H9 (cell line): ENCODE results near the gene EFS. TPM values are rescaled to one million over a fixed set of nuclear protein-coding genes. Genes with fewer than 3 reads are reported as not detected.

Source experiments
- DNase-seq: peaks from one replicate; pipeline ENCODE4 v3.0.0-alpha.2; 2017
- H2AFZ ChIP-seq: one replicate; pipeline ENCODE4 v1.6.1; 2013; ENCODE audit warnings: mild to moderate bottlenecking, low read length, control low read depth, moderate library complexity
- H2AK5ac ChIP-seq: 2 replicates; pipeline ENCODE4 v1.6.1; 2013; ENCODE audit warnings: low read length, control low read depth, mixed read lengths; ENCODE audit not compliant: insufficient read length
- H2BK120ac ChIP-seq: one replicate; pipeline ENCODE4 v1.6.1; 2013; ENCODE audit warnings: low read depth, mild to moderate bottlenecking, low read length, control low read depth, inconsistent platforms; ENCODE audit not compliant: poor library complexity, severe bottlenecking
- H2BK12ac ChIP-seq: 2 replicates; pipeline ENCODE4 v1.6.1; 2013; ENCODE audit warnings: low read length, control low read depth, mixed read lengths, low read depth; ENCODE audit not compliant: insufficient read length
- H2BK15ac ChIP-seq: 2 replicates; pipeline ENCODE4 v1.6.1; 2013; ENCODE audit warnings: low read depth, low read length, control low read depth
- H2BK20ac ChIP-seq: one replicate; pipeline ENCODE4 v1.6.1; 2013; ENCODE audit warnings: low read depth, mild to moderate bottlenecking, low read length, control low read depth, inconsistent platforms; ENCODE audit not compliant: poor library complexity, severe bottlenecking
- H2BK5ac ChIP-seq: 2 replicates; pipeline ENCODE4 v1.6.1; 2013; ENCODE audit warnings: low read length, control low read depth, mixed read lengths; ENCODE audit not compliant: insufficient read length
- H3K14ac ChIP-seq: 2 replicates; pipeline ENCODE4 v1.6.1; 2013; ENCODE audit warnings: low read length, control low read depth; ENCODE audit not compliant: insufficient read depth
- H3K18ac ChIP-seq: 2 replicates; pipeline ENCODE4 v1.6.1; 2013; ENCODE audit warnings: low read depth, mild to moderate bottlenecking, mixed read lengths, low read length, control low read depth; ENCODE audit not compliant: insufficient read length
- H3K23ac ChIP-seq: 2 replicates; pipeline ENCODE4 v1.6.1; 2013; ENCODE audit warnings: low read length, control low read depth, mixed read lengths, low read depth; ENCODE audit not compliant: insufficient read length
- H3K23me2 ChIP-seq: 2 replicates; pipeline ENCODE4 v1.6.1; 2013; ENCODE audit warnings: low read depth, mild to moderate bottlenecking, mixed read lengths, low read length, control low read depth; ENCODE audit not compliant: insufficient read length, poor library complexity, severe bottlenecking
- H3K27ac ChIP-seq: 2 replicates; pipeline ENCODE4 v1.5.1; 2013; ENCODE audit warnings: low read length, control low read depth, mixed read lengths, low read depth; ENCODE audit not compliant: insufficient read length
- H3K27me3 ChIP-seq: 2 replicates; pipeline ENCODE4 v1.6.1; 2013; ENCODE audit warnings: low read length, control low read depth, inconsistent platforms; ENCODE audit not compliant: insufficient read depth
- H3K4ac ChIP-seq: 2 replicates; pipeline ENCODE4 v1.6.1; 2013; ENCODE audit warnings: low read depth, mild to moderate bottlenecking, control low read depth, inconsistent platforms, low read length, moderate library complexity
- H3K4me1 ChIP-seq: 2 replicates; pipeline ENCODE4 v1.6.1; 2013; ENCODE audit warnings: low read length, control low read depth, inconsistent platforms; ENCODE audit not compliant: insufficient read depth
- H3K4me2 ChIP-seq: 2 replicates; pipeline ENCODE4 v1.6.1; 2013; ENCODE audit warnings: low read length, control low read depth, mixed read lengths; ENCODE audit not compliant: insufficient read length, insufficient read depth
- H3K56ac ChIP-seq: 2 replicates; pipeline ENCODE4 v1.6.1; 2013; ENCODE audit warnings: low read depth, mild to moderate bottlenecking, mixed read lengths, low read length, control low read depth; ENCODE audit not compliant: insufficient read length
- H3K79me1 ChIP-seq: 2 replicates; pipeline ENCODE4 v1.6.1; 2013; ENCODE audit warnings: low read depth, mild to moderate bottlenecking, moderate library complexity, low read length, control low read depth, inconsistent platforms; ENCODE audit not compliant: insufficient read depth, poor library complexity, severe bottlenecking
- H3K79me2 ChIP-seq: 2 replicates; pipeline ENCODE4 v1.6.1; 2013; ENCODE audit warnings: low read length, control low read depth, inconsistent platforms; ENCODE audit not compliant: insufficient read depth
- H3K9ac ChIP-seq: 2 replicates; pipeline ENCODE4 v1.6.1; 2013; ENCODE audit warnings: low read length, control low read depth, mixed read lengths; ENCODE audit not compliant: insufficient read length; ENCODE audit errors: extremely low read depth
- H3K9me3 ChIP-seq: one replicate; pipeline ENCODE4 v1.6.1; 2013; ENCODE audit warnings: low read depth, low read length, inconsistent platforms; ENCODE audit not compliant: control insufficient read depth
- H3T11ph ChIP-seq: one replicate; pipeline ENCODE4 v1.6.1; 2013; ENCODE audit warnings: mild to moderate bottlenecking, low read length, control low read depth, inconsistent platforms
- H4K20me1 ChIP-seq: one replicate; pipeline ENCODE4 v1.6.1; 2013; ENCODE audit not compliant: control insufficient read depth, insufficient read length, insufficient read depth
- H4K5ac ChIP-seq: 2 replicates; pipeline ENCODE4 v1.6.1; 2013; ENCODE audit warnings: low read depth, mild to moderate bottlenecking, mixed read lengths, low read length, control low read depth; ENCODE audit not compliant: insufficient read length
- H4K8ac ChIP-seq: replicated peaks from 2 replicates; pipeline ENCODE4 v1.6.1; 2013; ENCODE audit warnings: low read length, control low read depth, mixed read lengths, low read depth; ENCODE audit not compliant: insufficient read length
- H4K91ac ChIP-seq: 2 replicates; pipeline ENCODE4 v1.6.1; 2013; ENCODE audit warnings: low read depth, mild to moderate bottlenecking, moderate library complexity, mixed read lengths, low read length, control low read depth; ENCODE audit not compliant: insufficient read length
- H3K27ac Mint-ChIP-seq, 3 experiments: 2 replicates in 2 of 3; 3 replicates in 1 of 3; pipeline ENCODE4 v1.8.0; 2020 to 2021; ENCODE audit warnings: mixed read lengths in 3 of 3, mild to moderate bottlenecking in 1 of 3, moderate library complexity in 1 of 3
- H3K27me3 Mint-ChIP-seq: 2 replicates; pipeline ENCODE4 v1.8.0; 2021; ENCODE audit warnings: low read depth, mild to moderate bottlenecking, moderate library complexity, mixed read lengths
- H3K36me3 Mint-ChIP-seq, 3 experiments: 2 replicates in 2 of 3; 3 replicates in 1 of 3; pipeline ENCODE4 v1.8.0; 2020 to 2021; ENCODE audit warnings: low read depth in 3 of 3, mixed read lengths in 3 of 3; ENCODE audit not compliant: insufficient read depth in 1 of 3
- H3K4me1 Mint-ChIP-seq, 2 experiments: 2 replicates each; pipeline ENCODE4 v1.8.0; 2020; ENCODE audit warnings: mixed read lengths in 2 of 2
- H3K4me3 Mint-ChIP-seq, 2 experiments: 2 replicates in 1 of 2; 3 replicates in 1 of 2; pipeline ENCODE4 v1.8.0; 2020 to 2021; ENCODE audit warnings: mild to moderate bottlenecking in 2 of 2, mixed read lengths in 2 of 2, moderate library complexity in 1 of 2
- H3K9me3 Mint-ChIP-seq, 2 experiments: 2 replicates in 1 of 2; 3 replicates in 1 of 2; pipeline ENCODE4 v1.8.0; 2020; ENCODE audit warnings: mild to moderate bottlenecking in 2 of 2, mixed read lengths in 2 of 2, moderate library complexity in 1 of 2
- WGBS: extraction: QIAGEN DNeasy Blood & Tissue Kit; methylation state at CpG from one replicate; pipeline ENCODE4 v1.1.7; 2013; ENCODE audit warnings: missing lambda C conversion rate, low lambda C conversion rate, mixed read lengths; ENCODE audit not compliant: insufficient read length; ENCODE audit errors: extremely low coverage; 5-methylcytosine and 5-hydroxymethylcytosine counted together
- total RNA-seq: library from RNA; stranded (reverse); gene quantifications from 2 replicates; pipeline ENCODE4 v1.2.1, GENCODE V29; 2021
- TF ChIP-seq, protein P1 (sequence below): fragments of 200-600 bp; sonication (generic); conservative IDR thresholded peaks from 3 replicates; pipeline ENCODE4 v1.8.0; 2021; ENCODE audit warnings: antibody characterized with exemption, mild to moderate bottlenecking

The EFS gene
- total RNA-seq, 1 experiment from 2014 or later = 32.1 TPM

DNA sequence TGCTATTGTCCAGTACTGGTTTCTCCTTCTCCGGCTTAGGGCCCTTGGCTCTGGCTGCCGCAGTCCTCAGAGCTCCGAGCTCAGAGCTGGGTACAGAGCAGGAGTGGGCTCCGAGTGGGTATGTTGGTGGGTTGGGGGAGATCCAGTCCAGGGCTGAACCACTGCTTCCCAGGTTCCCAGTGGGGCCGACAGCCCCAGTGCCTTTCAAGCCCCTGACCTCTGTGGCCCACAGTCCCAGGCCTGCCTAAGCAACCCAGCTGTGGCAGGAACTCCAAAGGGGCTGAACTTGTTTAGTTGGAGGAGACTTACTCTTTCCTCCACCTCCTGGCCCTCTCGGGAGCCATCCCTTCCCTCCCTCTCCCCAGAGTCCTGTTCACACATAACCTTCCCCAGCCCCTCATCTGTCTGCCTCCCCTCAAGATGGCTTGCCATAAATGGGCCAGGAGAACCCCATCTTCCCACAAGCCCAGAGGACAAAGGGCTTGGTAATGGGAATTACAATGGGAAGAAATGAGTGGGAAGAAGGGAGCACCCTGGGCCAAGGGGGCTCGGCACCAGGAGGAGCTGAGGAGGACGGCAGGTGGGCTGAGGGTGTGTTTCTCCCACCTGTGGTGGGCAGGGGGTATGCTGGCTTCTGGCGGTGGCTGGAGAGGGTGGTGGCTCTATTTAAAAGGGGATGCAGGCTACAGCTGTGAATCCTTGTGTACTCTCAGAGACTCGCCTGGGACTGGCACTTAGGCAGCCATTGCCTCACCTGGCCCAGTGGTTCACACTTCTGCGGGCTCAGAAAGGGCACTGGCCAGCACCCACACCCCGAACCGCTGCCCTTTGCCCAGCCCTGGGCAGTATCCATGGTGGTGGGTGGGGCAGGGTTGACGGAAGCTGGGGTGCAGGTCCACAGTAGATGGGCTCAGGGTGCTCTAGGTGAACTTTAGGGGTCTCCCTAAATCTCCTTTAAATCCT is 46.9 kb upstream of the EFS start:
- Histone ChIP-seq H3K9me3 (no peaks in the 10 kb centered on the region), H2BK20ac (no peak overlapping the region), H3K23ac (no peak overlapping the region), H4K91ac (no peak overlapping the region), H2BK5ac (no peak overlapping the region), H2BK12ac (no peak overlapping the region), H3K27ac (no peak overlapping the region), H2BK15ac (no peak overlapping the region), H4K20me1 (no peaks in the 10 kb centered on the region), H3K79me2 (no peaks in the 10 kb centered on the region), H3K23me2 (no peaks in the 10 kb centered on the region), H3K4ac (no peak overlapping the region), H3K4me2 (no peak overlapping the region), H2BK120ac (no peak overlapping the region), H3K14ac (no peak overlapping the region; the same call in 1 of the 2 replicates), H3K9ac (no peak overlapping the region), H3K27me3 (no peaks in the 10 kb centered on the region), H4K8ac (no peak overlapping the region), H3T11ph (no peak overlapping the region), H3K56ac (no peak overlapping the region), H2AFZ (no peak overlapping the region), H2AK5ac (no peak overlapping the region), H3K18ac (no peak overlapping the region), H3K4me1 (no peaks in the 10 kb centered on the region), H4K5ac (no peak overlapping the region), H3K79me1 (no peaks in the 10 kb centered on the region)
- peaks cover 47% of the 10 kb centered on the region for H3K27me3 Mint-ChIP-seq
- WGBS = no CpG with 5 or more reads among the region's 14 CpGs
- no peak overlapping the region; a peak in 1 of 5 replicates for H3K4me3 Mint-ChIP-seq
- H3K9me3 Mint-ChIP-seq = no peaks in the 10 kb centered on the region; a peak in 1 of 5 replicates
- TF ChIP-seq, protein P1, sequence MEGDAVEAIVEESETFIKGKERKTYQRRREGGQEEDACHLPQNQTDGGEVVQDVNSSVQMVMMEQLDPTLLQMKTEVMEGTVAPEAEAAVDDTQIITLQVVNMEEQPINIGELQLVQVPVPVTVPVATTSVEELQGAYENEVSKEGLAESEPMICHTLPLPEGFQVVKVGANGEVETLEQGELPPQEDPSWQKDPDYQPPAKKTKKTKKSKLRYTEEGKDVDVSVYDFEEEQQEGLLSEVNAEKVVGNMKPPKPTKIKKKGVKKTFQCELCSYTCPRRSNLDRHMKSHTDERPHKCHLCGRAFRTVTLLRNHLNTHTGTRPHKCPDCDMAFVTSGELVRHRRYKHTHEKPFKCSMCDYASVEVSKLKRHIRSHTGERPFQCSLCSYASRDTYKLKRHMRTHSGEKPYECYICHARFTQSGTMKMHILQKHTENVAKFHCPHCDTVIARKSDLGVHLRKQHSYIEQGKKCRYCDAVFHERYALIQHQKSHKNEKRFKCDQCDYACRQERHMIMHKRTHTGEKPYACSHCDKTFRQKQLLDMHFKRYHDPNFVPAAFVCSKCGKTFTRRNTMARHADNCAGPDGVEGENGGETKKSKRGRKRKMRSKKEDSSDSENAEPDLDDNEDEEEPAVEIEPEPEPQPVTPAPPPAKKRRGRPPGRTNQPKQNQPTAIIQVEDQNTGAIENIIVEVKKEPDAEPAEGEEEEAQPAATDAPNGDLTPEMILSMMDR = no peak
- H3K4me1 Mint-ChIP-seq = peaks cover 7 to 16% of the 10 kb centered on the region in 2 experiments
- H3K27ac Mint-ChIP-seq = no peak overlapping the region; a peak in 1 of 7 replicates
- DNase-seq = no peak
- no peaks in the 10 kb centered on the region for H3K36me3 Mint-ChIP-seq
